Right renal pelvis (tissue), 4 donors: ENCODE results near the gene NPY4R2. TPM values are rescaled to one million over a fixed set of nuclear protein-coding genes. Genes with fewer than 3 reads are reported as not detected.
"Not testable (repeated sequence)": the region's sequence is repeated elsewhere in the genome, so short reads cannot be mapped to it uniquely, and the experiment has no call there.

ENCODE experiments used
- DNase-seq, 4 donors: peaks; one replicate each; pipeline ENCODE4 v3.0.0-alpha.2; 2013; ENCODE audit warnings: low read depth in 4 of 4, low spot score in 3 of 4, missing footprints in 1 of 4
- polyA plus RNA-seq, 4 donors: library from polyadenylated mRNA; unstranded; fragments of 120-200 nt; gene quantifications; one replicate each; pipeline ENCODE4 v1.2.1, GENCODE V29; 2013; ENCODE audit not compliant: insufficient read length in 4 of 4

NPY4R2 gene
- polyA plus RNA-seq, result not detected

GRCh38 chr10:47918475-47918874, at the start of gene NPY4R2:
NPY4R2 (plus strand) TSS chr10:47918662; CDS start chr10:47921988, 3,326 bp downstream.
- DNase-seq, result not testable (repeated sequence)

DNA sequence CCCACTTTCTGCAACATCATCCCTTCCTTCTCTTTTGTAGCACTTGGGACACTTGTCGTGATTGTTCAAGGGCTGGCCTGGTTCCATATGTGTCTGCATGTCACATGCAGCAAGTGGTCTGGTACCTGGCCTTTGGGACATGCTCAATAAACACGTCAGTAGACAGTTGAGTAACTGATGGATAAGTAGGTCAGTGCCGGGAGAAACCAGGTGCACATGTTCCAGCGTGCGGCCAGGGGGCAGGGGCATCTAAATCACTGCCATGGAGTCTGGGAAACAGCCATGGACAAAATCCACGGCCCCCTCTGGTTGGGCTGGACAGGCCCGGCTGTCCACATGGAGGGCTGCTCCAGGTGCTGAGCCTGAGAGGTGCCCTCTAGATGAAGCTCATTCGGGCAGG, 47.6 kb upstream of the NPY4R2 start:
- not testable (repeated sequence) for DNase-seq

DNA sequence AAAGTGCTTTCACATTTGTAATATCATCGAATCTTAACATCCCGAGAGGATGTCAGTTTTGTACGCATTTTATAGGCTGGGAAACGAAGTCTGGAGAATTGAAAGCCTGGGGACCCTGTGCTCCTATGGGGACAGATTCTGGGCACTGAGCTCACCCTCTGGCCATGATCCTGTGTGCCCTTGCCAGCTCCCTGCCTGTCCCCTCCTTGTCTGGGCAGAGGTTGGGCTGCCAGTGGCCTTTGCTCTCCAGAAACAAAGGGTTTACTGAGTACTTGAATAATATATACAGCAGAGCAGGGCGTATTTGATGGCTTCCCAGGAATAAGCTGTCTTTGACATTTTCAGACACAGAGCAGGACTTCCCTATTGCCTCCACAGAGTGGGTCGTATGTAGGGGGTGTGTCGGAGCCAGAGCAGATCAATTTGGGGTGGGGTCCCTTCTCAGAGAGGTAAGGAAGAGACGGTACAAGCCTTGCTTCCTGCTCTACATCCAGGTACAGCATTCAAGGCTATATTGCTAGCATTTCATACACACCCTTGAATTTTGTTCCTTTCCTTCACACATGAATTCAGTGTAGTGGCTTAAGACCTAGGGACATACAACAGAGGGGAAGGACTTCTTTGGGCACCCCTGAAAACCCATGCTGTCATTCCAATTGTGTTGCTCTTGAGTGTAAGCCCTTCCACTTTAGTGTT, 46.8 kb upstream of the NPY4R2 start:
- not testable (repeated sequence) for DNase-seq

DNA sequence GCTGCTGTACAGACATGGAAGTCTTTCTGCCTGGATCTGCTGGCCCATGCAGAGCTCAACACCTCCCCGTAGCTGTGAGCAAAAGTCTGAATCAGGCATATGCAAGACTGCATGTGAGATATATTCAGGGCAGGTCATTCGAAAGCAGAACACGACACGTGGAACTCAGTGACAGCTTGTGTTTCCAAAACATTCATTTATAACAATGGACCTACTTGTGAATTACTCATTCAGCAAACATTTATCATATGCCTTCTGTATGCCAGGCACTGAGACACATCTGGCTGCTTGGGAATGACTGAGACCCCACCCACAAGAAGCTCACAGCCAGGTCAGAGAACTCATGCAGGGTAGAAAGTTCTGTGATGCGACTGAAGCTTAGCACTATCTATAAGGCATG, 46.2 kb upstream of the NPY4R2 start:
- DNase-seq, result not testable (repeated sequence)

- DNase-seq, result not testable (repeated sequence)
Observed at GRCh38 chr10:47884239-47884638, 34.2 kb upstream of the NPY4R2 start.

GRCh38 chr10:47884934-47885333, 33.5 kb upstream of the NPY4R2 start:
- DNase-seq, result not testable (repeated sequence)

DNA sequence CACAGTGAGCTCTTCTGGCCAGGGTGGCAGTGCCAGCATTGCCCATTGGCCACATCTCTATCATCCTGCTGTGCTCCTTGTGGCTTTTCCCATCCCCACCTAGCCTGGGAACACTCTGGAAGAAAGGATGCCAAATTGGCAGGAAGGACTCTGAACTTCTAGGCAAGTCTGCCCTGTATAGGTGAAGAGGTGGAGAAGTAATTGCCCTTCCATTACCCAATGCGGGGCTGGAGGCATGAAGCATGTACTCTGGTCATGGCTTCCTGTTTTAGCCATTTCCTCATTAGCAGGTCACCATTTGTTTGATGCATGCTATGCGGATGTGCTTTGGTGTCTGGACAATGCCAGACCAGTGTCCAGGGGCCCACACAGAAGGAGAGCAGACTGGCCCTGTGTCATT, 32.1 kb upstream of the NPY4R2 start:
- DNase-seq, result not testable (repeated sequence)

- not testable (repeated sequence) for DNase-seq
Observed at GRCh38 chr10:47886827-47887226, 31.6 kb upstream of the NPY4R2 start.

DNA sequence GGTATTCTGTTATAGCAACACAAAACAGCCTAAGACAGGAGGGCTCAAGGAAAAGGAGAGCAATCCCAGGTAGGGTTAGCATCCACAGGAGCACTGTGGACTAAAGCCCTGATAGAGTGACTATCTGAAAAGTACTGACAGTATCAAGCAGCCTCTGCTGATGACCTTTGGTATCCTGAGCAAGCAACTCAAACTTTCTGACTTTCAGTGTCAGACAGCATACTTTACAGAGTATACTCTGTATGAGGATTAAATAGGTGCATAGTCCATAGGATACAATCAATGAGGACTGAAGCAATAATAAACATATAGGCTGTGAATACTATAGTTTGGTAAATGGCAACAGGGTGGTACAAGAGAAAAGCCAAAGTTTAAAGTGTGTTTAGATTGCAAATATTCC, 27.7 kb upstream of the NPY4R2 start:
- DNase-seq, result not testable (repeated sequence)

DNA sequence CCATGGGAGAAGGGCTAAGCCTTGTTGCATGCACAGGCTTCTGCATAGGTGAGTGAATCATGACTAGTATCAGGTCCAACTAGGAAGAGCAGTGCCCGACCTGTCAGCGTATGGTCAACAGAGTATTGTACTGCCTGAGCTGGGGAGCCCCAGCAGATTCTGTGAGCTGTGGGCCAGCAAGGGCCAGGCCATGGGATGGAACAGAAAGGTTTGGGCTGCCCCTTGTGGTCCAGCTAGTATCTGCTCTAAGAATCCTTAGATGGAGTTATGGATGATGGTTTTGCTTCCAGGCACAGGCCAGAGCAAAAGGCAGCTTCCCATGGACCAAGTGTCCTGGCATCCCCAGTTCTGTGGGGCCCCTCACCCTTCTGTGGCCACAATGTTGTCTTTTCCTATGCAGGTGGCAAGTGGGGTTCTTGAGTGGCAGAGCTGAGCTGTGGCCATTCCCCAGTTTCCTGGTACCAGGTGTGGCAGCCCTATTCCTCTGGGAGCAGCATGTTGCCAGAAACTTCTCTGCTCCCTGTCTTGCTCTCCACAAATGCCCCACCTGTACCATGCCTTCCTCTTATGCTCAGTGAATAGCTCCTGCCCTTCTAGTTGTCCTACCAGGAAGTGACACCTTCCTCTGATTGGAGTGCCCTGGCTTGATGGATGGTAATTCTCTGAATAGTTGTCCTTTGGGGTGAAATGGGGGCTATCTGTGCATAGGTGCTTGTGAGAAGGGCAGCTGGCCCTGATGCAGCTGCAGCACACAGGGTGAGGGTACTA, 25.8 kb upstream of the NPY4R2 start:
- DNase-seq, result not testable (repeated sequence)

- not testable (repeated sequence) for DNase-seq
Observed at GRCh38 chr10:47894571-47894970, 23.9 kb upstream of the NPY4R2 start.

- DNase-seq, result not testable (repeated sequence)
Observed at GRCh38 chr10:47897813-47898212, 20.6 kb upstream of the NPY4R2 start.

GRCh38 chr10:47909333-47909732, 9.1 kb upstream of the NPY4R2 start:
- DNase-seq, result not testable (repeated sequence)

GRCh38 chr10:47910486-47910885, 8.0 kb upstream of the NPY4R2 start:
- not testable (repeated sequence) for DNase-seq

- DNase-seq, result not testable (repeated sequence)
Observed at GRCh38 chr10:47914052-47914451, 4.4 kb upstream of the NPY4R2 start.

DNA sequence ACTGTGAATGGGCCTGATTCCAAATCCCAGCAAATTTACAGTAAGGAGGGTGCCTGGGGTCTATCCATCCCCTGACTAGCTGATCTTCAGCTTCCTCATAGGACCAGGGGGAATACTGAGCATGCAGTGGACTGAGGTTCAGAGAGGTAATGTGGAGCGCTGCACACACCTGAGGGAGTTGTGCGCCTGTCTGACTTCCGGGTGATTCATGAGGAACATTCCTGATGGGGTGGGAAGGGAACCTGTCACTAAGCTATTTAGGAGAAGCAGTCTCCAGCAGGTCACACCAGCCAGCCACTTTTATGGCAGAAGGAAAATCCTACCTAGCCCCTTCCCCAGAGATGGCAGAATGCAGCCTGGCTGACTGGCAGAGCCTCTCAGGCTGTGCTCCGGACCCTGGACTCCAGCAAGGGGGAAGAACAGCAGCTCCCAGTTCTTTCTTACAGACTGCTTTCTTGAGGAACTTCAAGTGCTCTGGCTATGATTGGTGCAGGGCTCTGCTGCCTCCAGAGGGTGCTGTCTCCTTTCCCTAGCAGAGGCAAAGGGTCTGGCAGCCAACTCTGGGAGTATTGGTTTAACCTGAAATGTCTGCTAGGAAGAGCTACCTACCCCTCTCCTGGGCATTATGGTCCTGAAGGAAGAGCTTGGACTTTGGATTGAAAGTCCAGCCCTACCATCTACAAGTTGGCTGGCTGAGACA, 2.5 kb upstream of the NPY4R2 start:
- not testable (repeated sequence) for DNase-seq

GRCh38 chr10:47920610-47921009, 2.1 kb downstream of the NPY4R2 start:
- not testable (repeated sequence) for DNase-seq

DNA sequence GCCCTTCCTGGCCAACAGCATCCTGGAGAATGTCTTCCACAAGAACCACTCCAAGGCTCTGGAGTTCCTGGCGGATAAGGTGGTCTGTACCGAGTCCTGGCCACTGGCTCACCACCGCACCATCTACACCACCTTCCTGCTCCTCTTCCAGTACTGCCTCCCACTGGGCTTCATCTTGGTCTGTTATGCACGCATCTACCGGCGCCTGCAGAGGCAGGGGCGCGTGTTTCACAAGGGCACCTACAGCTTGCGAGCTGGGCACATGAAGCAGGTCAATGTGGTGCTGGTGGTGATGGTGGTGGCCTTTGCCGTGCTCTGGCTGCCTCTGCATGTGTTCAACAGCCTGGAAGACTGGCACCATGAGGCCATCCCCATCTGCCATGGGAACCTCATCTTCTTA, 4.0 kb downstream of the NPY4R2 start:
- DNase-seq, result not testable (repeated sequence)

DNA sequence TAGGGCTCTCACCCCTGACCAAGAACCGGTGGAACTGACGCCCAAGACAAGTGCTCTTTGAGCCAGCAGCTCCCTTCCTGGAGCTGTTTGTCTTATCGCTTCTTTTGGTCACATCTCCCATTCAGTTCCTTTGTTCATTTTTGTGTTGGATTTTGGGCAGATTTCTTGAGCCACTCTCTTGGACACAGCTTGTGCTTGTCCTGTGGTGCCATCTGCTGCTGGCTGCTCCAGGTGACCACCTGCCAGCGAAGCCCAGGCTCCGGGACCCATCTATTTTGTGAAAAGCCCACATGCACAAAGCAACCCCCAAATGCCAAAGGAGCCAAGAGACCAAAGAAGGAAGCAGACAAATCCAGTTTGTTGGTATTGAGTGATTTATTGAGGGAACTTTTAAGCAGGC, 6.2 kb downstream of the NPY4R2 start:
- not testable (repeated sequence) for DNase-seq

DNA sequence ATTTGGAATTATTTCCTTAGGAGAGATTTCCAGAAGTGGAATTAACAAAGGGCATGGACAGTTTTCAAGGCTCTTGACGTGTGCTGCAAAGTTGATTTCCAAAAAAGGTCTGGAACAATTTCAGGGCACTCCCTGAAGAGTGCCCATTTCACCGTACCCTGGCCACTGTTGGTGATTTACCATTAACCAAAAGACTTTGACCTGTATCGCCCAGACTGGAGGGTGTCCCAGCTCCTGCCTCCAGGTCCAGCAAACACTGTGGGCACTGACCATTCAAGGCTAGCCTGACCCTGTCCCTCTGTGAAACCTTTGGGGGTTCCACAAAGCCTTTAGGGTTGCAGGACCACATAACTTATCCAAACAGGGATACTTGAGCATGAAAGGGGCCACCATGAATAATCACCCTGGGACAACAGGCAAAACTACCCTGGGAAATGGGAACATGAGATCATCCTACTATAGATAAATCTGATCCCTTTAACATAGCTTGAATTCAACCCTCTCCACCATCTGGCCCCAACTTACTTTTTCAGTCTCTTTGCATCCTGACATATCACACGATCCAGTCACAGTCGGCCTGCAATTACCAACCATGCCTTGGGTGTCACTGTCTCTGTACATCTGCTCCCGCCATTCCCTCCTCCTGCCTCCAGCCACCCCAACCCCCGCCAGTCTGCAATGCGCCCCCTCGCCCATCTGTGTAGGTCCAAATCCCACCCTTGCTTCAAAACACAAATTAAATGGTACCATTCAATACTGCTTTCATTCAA, 8.9 kb downstream of the NPY4R2 start:
- DNase-seq, result not testable (repeated sequence)
